Endometrium (tissue), 2 donors: ENCODE results near the gene POLD2.

Source experiments
- FAIRE-seq: peaks from 2 replicates; lab custom pipeline; 2012; peaks lifted over from hg19 to GRCh38; lab: Jason Lieb, UNC
- donor health status: control.
- donor health status: control.

The POLD2 gene

DNA sequence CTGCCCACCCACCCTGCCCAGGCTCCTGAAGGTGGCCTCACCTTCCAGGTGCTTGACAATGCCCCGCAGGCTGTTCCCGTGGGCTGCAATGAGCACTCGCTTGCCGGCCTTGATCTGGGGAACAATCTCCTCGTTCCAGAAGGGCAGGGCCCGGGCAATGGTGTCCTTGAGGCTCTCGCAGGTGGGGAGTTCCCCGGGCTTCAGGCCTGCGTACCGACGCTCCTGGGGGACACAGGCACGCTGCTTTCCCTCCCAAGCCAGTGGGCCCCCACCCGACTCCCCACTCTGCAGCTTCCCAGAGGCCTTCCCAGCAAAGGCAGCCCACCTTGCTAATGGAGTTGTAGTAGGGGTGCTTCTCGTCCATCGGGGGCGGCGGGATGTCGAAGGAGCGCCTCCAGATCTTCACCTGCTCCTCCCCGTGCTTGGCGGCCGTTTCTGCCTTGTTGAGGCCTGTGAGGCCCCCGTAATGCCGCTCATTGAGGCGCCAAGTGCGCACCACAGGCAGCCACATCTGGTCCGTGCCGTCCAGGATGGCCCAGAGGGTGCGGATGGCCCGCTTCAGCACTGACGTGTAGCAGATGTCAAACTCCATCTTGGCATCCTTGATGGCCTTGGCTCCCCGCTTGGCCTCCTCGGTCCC, 58.4 kb downstream of the POLD2 start:
- FAIRE-seq: no peak
